ENCODE measurements around the gene CEACAM8. TPM values are rescaled to one million over a fixed set of nuclear protein-coding genes. Genes with fewer than 3 reads are reported as not detected.

The CEACAM8 gene
- total RNA-seq, 1 experiment from 2014 or later, result not detected

DNA sequence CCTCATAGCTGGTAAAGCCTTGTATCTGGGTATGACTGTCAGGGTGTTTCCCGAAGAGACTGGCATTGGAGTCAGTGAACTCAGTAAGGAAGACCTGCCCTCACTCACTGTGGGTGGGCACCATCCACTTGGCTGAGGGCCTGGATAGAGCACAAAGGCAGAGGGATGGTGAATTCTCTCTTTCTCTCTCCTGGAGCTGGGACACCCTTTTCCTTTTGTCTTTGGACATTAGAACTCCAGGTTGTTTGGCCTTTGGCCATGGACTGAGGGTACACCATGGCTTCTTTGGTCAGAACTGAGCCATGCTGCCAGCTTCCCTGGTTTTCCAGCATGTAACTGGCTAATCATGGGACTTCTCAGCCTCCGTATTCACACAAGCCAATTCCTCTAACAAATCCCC is 61.8 kb downstream of the CEACAM8 start:
- no peak for DNase-seq
- Histone ChIP-seq H2AK5ac (ENCODE audit: insufficient read length, low read length) (no peak overlapping the region), H3K4ac (ENCODE audit: low read depth, low read length) (no peak overlapping the region)

More for the DNA sequence above, 61.8 kb downstream of the CEACAM8 start:
- no peak overlapping the region for H2BK5ac ChIP-seq (ENCODE audit: insufficient read length, low read length)
- H3T11ph ChIP-seq (ENCODE audit: low read length), result no peak overlapping the region
- no peaks in the 10 kb centered on the region for H3K27me3 Mint-ChIP-seq (ENCODE audit: low read depth)
- H3K23ac ChIP-seq (ENCODE audit: insufficient read length, low read depth, low read length), result no peak overlapping the region
- H2BK120ac ChIP-seq (ENCODE audit: low read depth, low read length, poor library complexity, severe bottlenecking), result no peak overlapping the region
- no peak overlapping the region for H3K14ac ChIP-seq (ENCODE audit: insufficient read depth, low read length)
- H2AFZ ChIP-seq (ENCODE audit: low read length), result no peak overlapping the region
- H3K56ac ChIP-seq (ENCODE audit: insufficient read length, low read depth, low read length), result no peak overlapping the region
- no peak overlapping the region for H3K4me2 ChIP-seq (ENCODE audit: insufficient read depth, insufficient read length, low read length)
- no peaks in the 10 kb centered on the region for H3K79me1 ChIP-seq (ENCODE audit: insufficient read depth, low read depth, low read length, poor library complexity, severe bottlenecking)
- H2BK15ac ChIP-seq (ENCODE audit: low read depth, low read length), result no peak overlapping the region
- no peak overlapping the region for H3K9ac ChIP-seq (ENCODE audit: extremely low read depth, insufficient read length, low read length)
- no peaks in the 10 kb centered on the region for H3K27me3 ChIP-seq (ENCODE audit: insufficient read depth, low read length)
- H3K27ac ChIP-seq (ENCODE audit: insufficient read length, low read depth, low read length), result no peak overlapping the region
- no peaks in the 10 kb centered on the region for H4K20me1 ChIP-seq (ENCODE audit: control insufficient read depth, insufficient read depth, insufficient read length)
- no peaks in the 10 kb centered on the region for H3K9me3 ChIP-seq (ENCODE audit: control insufficient read depth, low read depth, low read length)
- H3K27ac Mint-ChIP-seq, result no peak overlapping the region
- H2BK12ac ChIP-seq (ENCODE audit: insufficient read length, low read depth, low read length), result no peak overlapping the region
- H3K4me1 Mint-ChIP-seq, result peaks cover 27 to 31% of the 10 kb centered on the region in 2 experiments
- H3K4me1 ChIP-seq (ENCODE audit: insufficient read depth, low read length), result peaks cover 3% of the 10 kb centered on the region; the same call in 1 of the 2 replicates
- no peak overlapping the region for H4K5ac ChIP-seq (ENCODE audit: insufficient read length, low read depth, low read length)
- H3K23me2 ChIP-seq (ENCODE audit: insufficient read length, low read depth, low read length, poor library complexity, severe bottlenecking), result no peaks in the 10 kb centered on the region
- TF ChIP-seq, protein P1, sequence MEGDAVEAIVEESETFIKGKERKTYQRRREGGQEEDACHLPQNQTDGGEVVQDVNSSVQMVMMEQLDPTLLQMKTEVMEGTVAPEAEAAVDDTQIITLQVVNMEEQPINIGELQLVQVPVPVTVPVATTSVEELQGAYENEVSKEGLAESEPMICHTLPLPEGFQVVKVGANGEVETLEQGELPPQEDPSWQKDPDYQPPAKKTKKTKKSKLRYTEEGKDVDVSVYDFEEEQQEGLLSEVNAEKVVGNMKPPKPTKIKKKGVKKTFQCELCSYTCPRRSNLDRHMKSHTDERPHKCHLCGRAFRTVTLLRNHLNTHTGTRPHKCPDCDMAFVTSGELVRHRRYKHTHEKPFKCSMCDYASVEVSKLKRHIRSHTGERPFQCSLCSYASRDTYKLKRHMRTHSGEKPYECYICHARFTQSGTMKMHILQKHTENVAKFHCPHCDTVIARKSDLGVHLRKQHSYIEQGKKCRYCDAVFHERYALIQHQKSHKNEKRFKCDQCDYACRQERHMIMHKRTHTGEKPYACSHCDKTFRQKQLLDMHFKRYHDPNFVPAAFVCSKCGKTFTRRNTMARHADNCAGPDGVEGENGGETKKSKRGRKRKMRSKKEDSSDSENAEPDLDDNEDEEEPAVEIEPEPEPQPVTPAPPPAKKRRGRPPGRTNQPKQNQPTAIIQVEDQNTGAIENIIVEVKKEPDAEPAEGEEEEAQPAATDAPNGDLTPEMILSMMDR (conservative IDR thresholded peaks at IDR 0.05), result no peak
- no peak overlapping the region for H3K4me3 Mint-ChIP-seq
- H3K79me2 ChIP-seq (ENCODE audit: insufficient read depth, low read length), result no peaks in the 10 kb centered on the region
- H3K9me3 Mint-ChIP-seq, result no peaks in the 10 kb centered on the region
- H4K91ac ChIP-seq (ENCODE audit: insufficient read length, low read depth, low read length), result no peak overlapping the region
- H3K18ac ChIP-seq (ENCODE audit: insufficient read length, low read depth, low read length), result no peak overlapping the region
- no peaks in the 10 kb centered on the region; a peak in 1 of 7 replicates for H3K36me3 Mint-ChIP-seq (ENCODE audit: insufficient read depth in 1 of 3, low read depth in 3 of 3)
- 100% methylated on average over 1 of the region's 2 CpGs for WGBS (ENCODE audit: extremely low coverage, insufficient read length, low lambda C conversion rate)
- H4K8ac ChIP-seq (replicated peaks; ENCODE audit: insufficient read length, low read depth, low read length), result no peak overlapping the region
- no peak overlapping the region for H2BK20ac ChIP-seq (ENCODE audit: low read depth, low read length, poor library complexity, severe bottlenecking)

All from H9 (cell line).